ENCODE results near the gene G3BP2.
"Not testable (repeated sequence)": the region's sequence is repeated elsewhere in the genome, so short reads cannot be mapped to it uniquely, and the experiment has no call there.

Gene G3BP2

GRCh38 chr4:75698963-75699228 is 25.7 kb upstream of the G3BP2 start:
- TF ChIP-seq CTCF (IDR thresholded peaks at IDR 0.05; ENCODE audit: low read depth, low read length, missing control alignments) = no peak
- in situ Hi-C loops (cut with HindIII; ENCODE audit: low sequenced_read_pairs) = no loop called here
- DNase-seq (ENCODE audit: low read depth) = no peak
- no peak overlapping the region for H3K4me3 ChIP-seq (ENCODE audit: low read depth, low read length)

- TF ChIP-seq CTCF (IDR thresholded peaks at IDR 0.05; ENCODE audit: low read depth, low read length, missing control alignments) = no peak
- H3K4me3 ChIP-seq (ENCODE audit: low read depth, low read length) = no peak overlapping the region
- no peak for DNase-seq (ENCODE audit: low read depth)
- in situ Hi-C loops (cut with HindIII; ENCODE audit: low sequenced_read_pairs) = no loop called here
These were observed 25.2 kb upstream of the G3BP2 start for GRCh38 chr4:75698162-75698962.

GRCh38 chr4:75696581-75696980 is 23.4 kb upstream of the G3BP2 start:
- no peak overlapping the region for H3K4me3 ChIP-seq (ENCODE audit: low read depth, low read length)
- no peak for TF ChIP-seq CTCF (IDR thresholded peaks at IDR 0.05; ENCODE audit: low read depth, low read length, missing control alignments)
- DNase-seq (ENCODE audit: low read depth) = no peak
- in situ Hi-C loops (cut with HindIII; ENCODE audit: low sequenced_read_pairs) = no loop called here

- in situ Hi-C loops (cut with HindIII; ENCODE audit: low sequenced_read_pairs) = no loop called here
- no peak for TF ChIP-seq CTCF (IDR thresholded peaks at IDR 0.05; ENCODE audit: low read depth, low read length, missing control alignments)
- H3K4me3 ChIP-seq (ENCODE audit: low read depth, low read length) = no peak overlapping the region
- no peak for DNase-seq (ENCODE audit: low read depth)
These were observed 22.9 kb upstream of the G3BP2 start for GRCh38 chr4:75696071-75696470.

- DNase-seq (ENCODE audit: low read depth); H3K4me3 ChIP-seq (ENCODE audit: low read depth, low read length); in situ Hi-C loops (cut with HindIII; ENCODE audit: low sequenced_read_pairs): not testable (repeated sequence)
These were observed 18.9 kb upstream of the G3BP2 start for GRCh38 chr4:75692066-75692465.

GRCh38 chr4:75687125-75687524 is 13.9 kb upstream of the G3BP2 start:
- in situ Hi-C loops (cut with HindIII; ENCODE audit: low sequenced_read_pairs); DNase-seq (ENCODE audit: low read depth); H3K4me3 ChIP-seq (ENCODE audit: low read depth, low read length): not testable (repeated sequence)

- in situ Hi-C loops (cut with HindIII; ENCODE audit: low sequenced_read_pairs) = no loop called here
- no peak overlapping the region for H3K4me3 ChIP-seq (ENCODE audit: low read depth, low read length)
- DNase-seq (ENCODE audit: low read depth) = no peak
- TF ChIP-seq CTCF (IDR thresholded peaks at IDR 0.05; ENCODE audit: low read depth, low read length, missing control alignments) = no peak
These were observed 13.1 kb upstream of the G3BP2 start for GRCh38 chr4:75686346-75686745.
